Stimulated activated CD8-positive, alpha-beta memory T cell treated with anti-CD3 and anti-CD28 coated beads, Interleukin-12 subunit alpha, Interleukin-12 subunit beta, amount 100 ng/mL, for 1 hour (primary cell): ENCODE measurements around the gene ZDHHC7.

Experiments used
- DNase-seq: peaks from one replicate; pipeline ENCODE4 v3.0.0-alpha.2; 2020; ENCODE audit warnings: low read depth

ZDHHC7 gene

GRCh38 chr16:84964386-84965128 is 46.8 kb downstream of the ZDHHC7 start:
- no peak for DNase-seq

- no peak for DNase-seq
Observed at GRCh38 chr16:84963066-84963465, 48.3 kb downstream of the ZDHHC7 start.

- no peak for DNase-seq
Observed at GRCh38 chr16:84960942-84961341, 50.4 kb downstream of the ZDHHC7 start.

GRCh38 chr16:84959784-84960417 is 51.4 kb downstream of the ZDHHC7 start:
- DNase-seq = no peak

- no peak for DNase-seq
Observed at GRCh38 chr16:84959045-84959576, 52.2 kb downstream of the ZDHHC7 start.

GRCh38 chr16:84957792-84958191 is 53.5 kb downstream of the ZDHHC7 start:
- DNase-seq = no peak

- DNase-seq = no peak
Observed at GRCh38 chr16:84957192-84957591, 54.1 kb downstream of the ZDHHC7 start.

- no peak for DNase-seq
Observed at GRCh38 chr16:84955427-84955826, 55.9 kb downstream of the ZDHHC7 start.

GRCh38 chr16:84953190-84953746 is 58.1 kb downstream of the ZDHHC7 start:
- DNase-seq = no peak

GRCh38 chr16:84952335-84953189 is 58.8 kb downstream of the ZDHHC7 start:
- peak; percentile 55 for DNase-seq

GRCh38 chr16:84950906-84951305 is 60.4 kb downstream of the ZDHHC7 start:
- no peak for DNase-seq

- DNase-seq = no peak
Observed at GRCh38 chr16:84949772-84950436, 61.4 kb downstream of the ZDHHC7 start.

- DNase-seq = no peak
Observed at GRCh38 chr16:84948851-84949610, 62.3 kb downstream of the ZDHHC7 start.

GRCh38 chr16:84947996-84948850 is 63.1 kb downstream of the ZDHHC7 start:
- no peak for DNase-seq

GRCh38 chr16:84947022-84947421 is 64.3 kb downstream of the ZDHHC7 start:
- DNase-seq = no peak

- DNase-seq = no peak
Observed at GRCh38 chr16:84943620-84944019, 67.7 kb downstream of the ZDHHC7 start.

GRCh38 chr16:84942786-84943185 is 68.5 kb downstream of the ZDHHC7 start:
- no peak for DNase-seq

- no peak for DNase-seq
Observed at GRCh38 chr16:84941921-84942320, 69.4 kb downstream of the ZDHHC7 start.

- no peak for DNase-seq
Observed at GRCh38 chr16:84940670-84941551, 70.4 kb downstream of the ZDHHC7 start.
